Measurements from ENCODE around the gene PIEZO2. TPM values are rescaled to one million over a fixed set of nuclear protein-coding genes. Genes with fewer than 3 reads are reported as not detected.

The PIEZO2 gene
- total RNA-seq, 1 donor from 2014 or later, result 5.3 TPM

- Histone ChIP-seq H4K20me1 (ENCODE audit: insufficient read depth, low read length) (no peaks in the 10 kb centered on the region), H3K9me3 (ENCODE audit: insufficient read depth, low read depth, low read length) (no peaks in the 10 kb centered on the region), H3K36me3 (ENCODE audit: insufficient read depth, low read length) (no peaks in the 10 kb centered on the region), H3K79me2 (ENCODE audit: insufficient read depth, low read length) (no peaks in the 10 kb centered on the region), H3K4me3 (ENCODE audit: insufficient read depth, low read depth, low read length) (no peak overlapping the region), H2AFZ (ENCODE audit: low read depth, low read length) (no peak overlapping the region), H3K27ac (ENCODE audit: low read depth, low read length) (no peak overlapping the region), H3K4me2 (ENCODE audit: low read length) (no peak overlapping the region), H3K9ac (ENCODE audit: low read length) (no peak overlapping the region), H3K27me3 (ENCODE audit: insufficient read depth, low read length) (no peaks in the 10 kb centered on the region), H3K4me1 (ENCODE audit: insufficient read depth, low read length) (no peaks in the 10 kb centered on the region)
- Mint-ChIP-seq H3K9me3 (ENCODE audit: unreplicated experiment) (no peaks in the 10 kb centered on the region), H3K27me3 (ENCODE audit: low read depth, unreplicated experiment) (no peaks in the 10 kb centered on the region), H3K36me3 (ENCODE audit: low read depth, unreplicated experiment) (no peaks in the 10 kb centered on the region), H3K27ac (ENCODE audit: unreplicated experiment) (no peak overlapping the region), H3K4me3 (ENCODE audit: unreplicated experiment) (no peak overlapping the region), H3K4me1 (ENCODE audit: low read depth, unreplicated experiment) (peaks cover 4% of the 10 kb centered on the region)
- no peak for TF ChIP-seq CTCF (IDR thresholded peaks at IDR 0.05; ENCODE audit: insufficient read depth, low read depth, low read length)
- no peak for TF ChIP-seq EZH2 (IDR thresholded peaks at IDR 0.05; ENCODE audit: insufficient read depth, low read length)
- no peak for DNase-seq (ENCODE audit: low read depth)
- FAIRE-seq, result no peak
Measured at GRCh38 chr18:11019295-11020105, 129.9 kb downstream of the PIEZO2 start.

GRCh38 chr18:11009869-11010268 is 139.5 kb downstream of the PIEZO2 start:
- Histone ChIP-seq H3K27ac (ENCODE audit: low read depth, low read length) (no peak overlapping the region), H2AFZ (ENCODE audit: low read depth, low read length) (no peak overlapping the region), H3K4me1 (ENCODE audit: insufficient read depth, low read length) (no peaks in the 10 kb centered on the region), H3K9ac (ENCODE audit: low read length) (no peak overlapping the region), H3K79me2 (ENCODE audit: insufficient read depth, low read length) (no peaks in the 10 kb centered on the region), H3K36me3 (ENCODE audit: insufficient read depth, low read length) (no peaks in the 10 kb centered on the region), H3K27me3 (ENCODE audit: insufficient read depth, low read length) (no peaks in the 10 kb centered on the region), H3K4me2 (ENCODE audit: low read length) (no peak overlapping the region), H4K20me1 (ENCODE audit: insufficient read depth, low read length) (no peaks in the 10 kb centered on the region), H3K9me3 (ENCODE audit: insufficient read depth, low read depth, low read length) (no peaks in the 10 kb centered on the region), H3K4me3 (ENCODE audit: insufficient read depth, low read depth, low read length) (no peak overlapping the region)
- FAIRE-seq, result no peak
- Mint-ChIP-seq H3K9me3 (ENCODE audit: unreplicated experiment) (no peaks in the 10 kb centered on the region), H3K36me3 (ENCODE audit: low read depth, unreplicated experiment) (no peaks in the 10 kb centered on the region), H3K4me1 (ENCODE audit: low read depth, unreplicated experiment) (peaks cover 13% of the 10 kb centered on the region), H3K27me3 (ENCODE audit: low read depth, unreplicated experiment) (no peaks in the 10 kb centered on the region), H3K27ac (ENCODE audit: unreplicated experiment) (no peak overlapping the region), H3K4me3 (ENCODE audit: unreplicated experiment) (no peak overlapping the region)
- DNase-seq (ENCODE audit: low read depth), result no peak
- TF ChIP-seq CTCF (IDR thresholded peaks at IDR 0.05; ENCODE audit: insufficient read depth, low read depth, low read length), result no peak
- no peak for TF ChIP-seq EZH2 (IDR thresholded peaks at IDR 0.05; ENCODE audit: insufficient read depth, low read length)

GRCh38 chr18:11009147-11009546 is 140.2 kb downstream of the PIEZO2 start:
- Histone ChIP-seq H3K27me3 (ENCODE audit: insufficient read depth, low read length) (no peaks in the 10 kb centered on the region), H4K20me1 (ENCODE audit: insufficient read depth, low read length) (no peaks in the 10 kb centered on the region), H3K27ac (ENCODE audit: low read depth, low read length) (no peak overlapping the region), H2AFZ (ENCODE audit: low read depth, low read length) (no peak overlapping the region), H3K36me3 (ENCODE audit: insufficient read depth, low read length) (no peaks in the 10 kb centered on the region), H3K9ac (ENCODE audit: low read length) (no peak overlapping the region), H3K4me3 (ENCODE audit: insufficient read depth, low read depth, low read length) (no peak overlapping the region), H3K4me2 (ENCODE audit: low read length) (no peak overlapping the region), H3K4me1 (ENCODE audit: insufficient read depth, low read length) (no peaks in the 10 kb centered on the region), H3K9me3 (ENCODE audit: insufficient read depth, low read depth, low read length) (no peaks in the 10 kb centered on the region), H3K79me2 (ENCODE audit: insufficient read depth, low read length) (no peaks in the 10 kb centered on the region)
- DNase-seq (ENCODE audit: low read depth) (no peak), FAIRE-seq (no peak)
- TF ChIP-seq CTCF (IDR thresholded peaks at IDR 0.05; ENCODE audit: insufficient read depth, low read depth, low read length), result no peak
- TF ChIP-seq EZH2 (IDR thresholded peaks at IDR 0.05; ENCODE audit: insufficient read depth, low read length), result no peak
- Mint-ChIP-seq H3K4me1 (ENCODE audit: low read depth, unreplicated experiment) (peaks cover 20% of the 10 kb centered on the region), H3K27me3 (ENCODE audit: low read depth, unreplicated experiment) (no peaks in the 10 kb centered on the region), H3K27ac (ENCODE audit: unreplicated experiment) (peak overlapping the region; percentile 50), H3K9me3 (ENCODE audit: unreplicated experiment) (no peaks in the 10 kb centered on the region), H3K36me3 (ENCODE audit: low read depth, unreplicated experiment) (no peaks in the 10 kb centered on the region), H3K4me3 (ENCODE audit: unreplicated experiment) (no peak overlapping the region)
